Small intestine (tissue), 16 donors: ENCODE measurements around the gene AIFM1. TPM values are rescaled to one million over a fixed set of nuclear protein-coding genes. Genes with fewer than 3 reads are reported as not detected.

Experiments used
- DNase-seq, 2 donors: peaks; one replicate each; pipeline versions ENCODE4 v3.0.0 to v3.0.0-alpha.2; 2013
- FAIRE-seq: peaks from 2 replicates; lab custom pipeline; 2012; peaks lifted over from hg19 to GRCh38; lab: Jason Lieb, UNC
- H3K27ac ChIP-seq, 3 donors: one replicate each; pipeline ENCODE4 v1.5.1; 2013; ENCODE audit warnings: low read length in 2 of 3, mild to moderate bottlenecking in 2 of 3, control low read depth in 1 of 3, inconsistent platforms in 1 of 3, low read depth in 1 of 3, moderate library complexity in 1 of 3
- H3K27me3 ChIP-seq, 3 donors: one replicate each; pipeline ENCODE4 v1.6.1; 2013; ENCODE audit warnings: low read length in 3 of 3, inconsistent platforms in 1 of 3; ENCODE audit not compliant: control insufficient read depth in 3 of 3, insufficient read depth in 3 of 3
- H3K36me3 ChIP-seq, 3 donors: one replicate each; pipeline ENCODE4 v1.6.1; 2013; ENCODE audit warnings: low read length in 3 of 3, inconsistent platforms in 1 of 3, low read depth in 1 of 3, mild to moderate bottlenecking in 1 of 3, moderate library complexity in 1 of 3; ENCODE audit not compliant: control insufficient read depth in 3 of 3, insufficient read depth in 2 of 3
- H3K4me1 ChIP-seq, 3 donors: one replicate each; pipeline ENCODE4 v1.6.1; 2013; ENCODE audit warnings: low read length in 2 of 3, inconsistent platforms in 1 of 3, low read depth in 1 of 3, mild to moderate bottlenecking in 1 of 3, moderate library complexity in 1 of 3; ENCODE audit not compliant: control insufficient read depth in 3 of 3, insufficient read depth in 2 of 3
- H3K4me3 ChIP-seq, 3 donors: one replicate each; pipeline ENCODE4 v1.5.1; 2013; ENCODE audit warnings: low read length in 3 of 3, control low read depth in 1 of 3, inconsistent platforms in 1 of 3, low read depth in 1 of 3, mild to moderate bottlenecking in 1 of 3, moderate library complexity in 1 of 3
- H3K9me3 ChIP-seq, 2 donors: one replicate each; pipeline ENCODE4 v1.6.1; 2013; ENCODE audit warnings: low read depth in 1 of 2, low read length in 1 of 2; ENCODE audit not compliant: control insufficient read depth in 2 of 2, insufficient read depth in 1 of 2
- WGBS, 3 donors: extraction: QIAGEN DNeasy Blood & Tissue Kit; methylation state at CpG; one replicate each; pipeline ENCODE4 v1.1.7; 2013; 5-methylcytosine and 5-hydroxymethylcytosine counted together
- long read RNA-seq, 10 donors: transcript quantifications; one replicate each; lab custom pipeline, GENCODE V29; 2026
- polyA plus RNA-seq, 4 donors: library from polyadenylated mRNA; stranded (reverse) in 3 of 4; unstranded in 1 of 4; fragments of 200-250 nt in 3 of 4; fragments of 120-200 nt in 1 of 4; gene quantifications; one replicate each; pipeline versions ENCODE4 v1.2.1 to v1.2.3, GENCODE V29; 2013
- donor health status: healthy with polysubstance abuse.
- donor health status: control.
- donor health status: control.
- donor health status: Bipolar disorder and iron deficiency.
- donor health status: healthy.

The AIFM1 gene
- polyA plus RNA-seq, result 10 to 100 TPM; 47.2 to 92.6 (median 55.6) TPM
- long read RNA-seq, donor 1, transcript AIFM1-201 (16 exons, 2,260 nt), result major isoform, 19 of 45 reads
- long read RNA-seq, donor 1, partial matches to known transcripts, result 26 of 45 reads
- long read RNA-seq, donor 1, other reads (novel, unspliced or antisense), result 0 of 45 reads
- long read RNA-seq, donor 2, transcript AIFM1-201 (16 exons, 2,260 nt), result major isoform, 5 of 6 reads
- long read RNA-seq, donor 2, partial matches to known transcripts, result 0 of 6 reads
- long read RNA-seq, donor 2, other reads (novel, unspliced or antisense), result 0 of 6 reads
- long read RNA-seq, donor 3, transcript AIFM1-201 (16 exons, 2,260 nt), result major isoform, 5 of 5 reads
- long read RNA-seq, donor 3, partial matches to known transcripts, result 0 of 5 reads
- long read RNA-seq, donor 3, other reads (novel, unspliced or antisense), result 0 of 5 reads
- long read RNA-seq, donor 4, result 0 reads
- long read RNA-seq, donor 5, partial matches to known transcripts, result 0 of 1 reads
- long read RNA-seq, donor 5, other reads (novel, unspliced or antisense), result 0 of 1 reads
- long read RNA-seq, donor 6, transcript AIFM1-201 (16 exons, 2,260 nt), result major isoform, 6 of 6 reads
- long read RNA-seq, donor 6, partial matches to known transcripts, result 0 of 6 reads
- long read RNA-seq, donor 6, other reads (novel, unspliced or antisense), result 0 of 6 reads
- long read RNA-seq, donor 7, transcript AIFM1-201 (16 exons, 2,260 nt), result major isoform, 13 of 28 reads
- long read RNA-seq, donor 7, partial matches to known transcripts, result 15 of 28 reads
- long read RNA-seq, donor 7, other reads (novel, unspliced or antisense), result 0 of 28 reads
- long read RNA-seq, donor 8, partial matches to known transcripts, result 0 of 1 reads
- long read RNA-seq, donor 8, other reads (novel, unspliced or antisense), result 0 of 1 reads
- long read RNA-seq, donor 9, partial matches to known transcripts, result 0 of 1 reads
- long read RNA-seq, donor 9, other reads (novel, unspliced or antisense), result 0 of 1 reads
- long read RNA-seq, donor 10, transcript AIFM1-201 (16 exons, 2,260 nt), result major isoform, 6 of 7 reads
- long read RNA-seq, donor 10, partial matches to known transcripts, result 0 of 7 reads
- long read RNA-seq, donor 10, other reads (novel, unspliced or antisense), result 0 of 7 reads

- peak; percentile 91 to 93 for DNase-seq
- H3K36me3 ChIP-seq, result no peaks in the 10 kb centered on the region
- H3K4me1 ChIP-seq, result peaks cover 0 to 8% (median 0%) of the 10 kb centered on the region in 3 donors
- 0 to 39% (median 11%) methylated on average over 38 to 50 of the region's 50 CpGs for WGBS, 3 donors
- H3K9me3 ChIP-seq, result no peaks in the 10 kb centered on the region
- peaks cover 0 to 9% (median 0%) of the 10 kb centered on the region in 3 donors for H3K27me3 ChIP-seq
- peak within 1 kb of the TSS; percentile 71 to 98 (median 87) for H3K27ac ChIP-seq
- peak within 1 kb of the TSS; percentile 39 to 66 (median 55) for H3K4me3 ChIP-seq
- FAIRE-seq, result no peak
Observed at GRCh38 chrX:130165703-130166502, at the start of gene AIFM1. TSS of gene AIFM1 (minus strand) at chrX:130165841. CDS start at chrX:130165656, 185 bp downstream.

- WGBS, 3 donors, result 77 to 92% (median 88%) methylated on average over 2 of the region's 2 CpGs
- no peak for DNase-seq
- FAIRE-seq, result no peak
- no peaks in the 10 kb centered on the region for H3K9me3 ChIP-seq
- H3K36me3 ChIP-seq, result peaks cover 0 to 2% (median 0%) of the 10 kb centered on the region in 3 donors
- no peaks in the 10 kb centered on the region for H3K4me1 ChIP-seq
- H3K27ac ChIP-seq, result no peak overlapping the region
- no peak overlapping the region for H3K4me3 ChIP-seq
- H3K27me3 ChIP-seq, result no peaks in the 10 kb centered on the region
Observed at GRCh38 chrX:130213376-130213775, 47.7 kb upstream of the AIFM1 start.

- DNase-seq, result no peak
- H3K36me3 ChIP-seq, result peaks cover 0 to 2% (median 0%) of the 10 kb centered on the region in 3 donors
- H3K4me3 ChIP-seq, result no peak overlapping the region
- no peak for FAIRE-seq
- H3K4me1 ChIP-seq, result no peaks in the 10 kb centered on the region
- H3K9me3 ChIP-seq, result no peaks in the 10 kb centered on the region
- 50 to 87% (median 74%) methylated on average over 1 of the region's 1 CpG for WGBS, 3 donors
- no peaks in the 10 kb centered on the region for H3K27me3 ChIP-seq
- H3K27ac ChIP-seq, result no peak overlapping the region
Observed at GRCh38 chrX:130212371-130212770, 46.7 kb upstream of the AIFM1 start.

GRCh38 chrX:130211415-130212186 is 46.0 kb upstream of the AIFM1 start:
- DNase-seq (no peak), FAIRE-seq (no peak)
- Histone ChIP-seq H3K4me1 (no peaks in the 10 kb centered on the region), H3K27ac (no peak overlapping the region), H3K9me3 (no peaks in the 10 kb centered on the region), H3K27me3 (no peaks in the 10 kb centered on the region), H3K4me3 (no peak overlapping the region), H3K36me3 (peaks cover 0 to 2% (median 0%) of the 10 kb centered on the region in 3 donors)
- WGBS, 3 donors, result 71 to 90% (median 83%) methylated on average over 4 of the region's 4 CpGs

DNA sequence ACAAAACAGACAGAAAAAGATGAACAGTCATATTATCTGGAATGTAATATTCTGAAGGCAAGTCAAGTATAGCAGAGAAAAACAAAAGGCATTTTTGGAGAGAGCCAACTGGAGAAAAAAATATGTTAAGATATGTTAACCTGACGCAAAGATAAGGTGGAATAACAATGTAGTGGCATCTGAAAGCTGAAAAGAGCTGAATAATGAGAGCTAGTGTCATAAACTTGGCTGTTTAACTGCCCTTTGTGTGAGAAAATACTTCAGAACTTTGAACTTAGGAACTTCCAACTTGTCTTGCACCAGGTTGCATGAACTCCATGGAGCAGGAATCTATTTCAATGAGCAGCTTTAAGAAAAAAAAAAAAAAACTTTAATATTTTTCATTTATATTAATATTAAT is 39.0 kb upstream of the AIFM1 start:
- H3K4me3 ChIP-seq, result no peak overlapping the region
- H3K36me3 ChIP-seq, result no peaks in the 10 kb centered on the region
- no peaks in the 10 kb centered on the region for H3K27me3 ChIP-seq
- 30 to 69% (median 43%) methylated on average over 1 of the region's 1 CpG for WGBS, 3 donors
- H3K4me1 ChIP-seq, result peaks cover 0 to 4% (median 0%) of the 10 kb centered on the region in 3 donors
- no peak for FAIRE-seq
- peak overlapping the region in 1 of 3 donors; percentile 23 for H3K27ac ChIP-seq
- DNase-seq, result peak; percentile 33 to 41
- H3K9me3 ChIP-seq, result no peaks in the 10 kb centered on the region

DNA sequence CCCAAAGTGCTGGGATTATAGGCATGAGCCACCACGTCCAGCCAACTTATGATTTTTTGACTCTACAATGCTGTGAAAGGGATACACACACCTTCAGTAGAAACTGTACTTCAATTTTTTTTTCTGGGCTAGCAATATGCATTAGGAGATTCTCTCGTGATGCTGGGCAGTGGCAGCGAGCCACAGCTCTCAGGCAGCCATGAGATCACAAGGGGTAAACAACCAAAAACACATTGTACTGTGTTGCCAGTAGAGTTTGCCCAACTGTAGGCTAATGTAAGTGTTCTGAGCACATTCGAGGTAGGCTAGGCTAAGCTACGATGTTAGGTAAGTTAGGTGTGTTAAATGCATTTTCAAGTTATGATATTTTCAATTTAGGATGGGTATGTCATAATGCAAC is 31.8 kb upstream of the AIFM1 start:
- WGBS, 3 donors, result 60 to 73% (median 63%) methylated on average over 5 of the region's 5 CpGs
- Histone ChIP-seq H3K9me3 (no peaks in the 10 kb centered on the region), H3K36me3 (no peaks in the 10 kb centered on the region), H3K27me3 (no peaks in the 10 kb centered on the region), H3K4me1 (peaks cover 0 to 10% (median 0%) of the 10 kb centered on the region in 3 donors), H3K4me3 (no peak overlapping the region), H3K27ac (no peak overlapping the region)
- DNase-seq (no peak), FAIRE-seq (no peak)

DNA sequence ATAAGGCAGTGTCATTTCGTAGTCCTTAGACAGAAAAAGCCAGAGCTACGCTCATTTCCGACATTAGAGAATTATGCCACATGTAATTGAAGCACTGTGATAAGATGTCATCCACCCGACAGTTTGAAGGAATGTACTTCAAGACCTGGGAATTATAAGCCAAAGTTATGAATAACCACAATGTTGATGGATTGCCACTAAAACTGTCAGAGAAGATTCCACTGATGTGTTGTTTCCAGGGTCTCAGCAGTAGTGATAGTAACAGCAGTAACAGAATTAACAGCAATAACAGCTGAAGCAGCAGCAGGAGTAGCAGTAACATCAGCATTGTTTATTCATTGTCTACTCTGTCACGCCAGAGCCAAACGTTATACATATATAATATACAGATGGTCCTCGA is 30.8 kb upstream of the AIFM1 start:
- 40 to 56% (median 56%) methylated on average over 7 of the region's 7 CpGs for WGBS, 3 donors
- no peak for FAIRE-seq

More for the DNA sequence above, 30.8 kb upstream of the AIFM1 start:
- Histone ChIP-seq H3K4me3 (no peak overlapping the region), H3K4me1 (peaks cover 0 to 10% (median 0%) of the 10 kb centered on the region in 3 donors), H3K27me3 (no peaks in the 10 kb centered on the region), H3K36me3 (no peaks in the 10 kb centered on the region), H3K27ac (no peak overlapping the region), H3K9me3 (no peaks in the 10 kb centered on the region)
- DNase-seq, result peak in 1 of 2 donors; percentile 44
